Endometrium (tissue), 2 donors: ENCODE results near the gene AKR1C3.

Experiments
- FAIRE-seq: peaks from 2 replicates; lab custom pipeline; 2012; peaks lifted over from hg19 to GRCh38; lab: Jason Lieb, UNC
- donor health status: control.
- donor health status: control.

AKR1C3 gene

GRCh38 chr10:5142199-5142598, 48.0 kb downstream of the AKR1C3 start:
- no peak for FAIRE-seq

DNA sequence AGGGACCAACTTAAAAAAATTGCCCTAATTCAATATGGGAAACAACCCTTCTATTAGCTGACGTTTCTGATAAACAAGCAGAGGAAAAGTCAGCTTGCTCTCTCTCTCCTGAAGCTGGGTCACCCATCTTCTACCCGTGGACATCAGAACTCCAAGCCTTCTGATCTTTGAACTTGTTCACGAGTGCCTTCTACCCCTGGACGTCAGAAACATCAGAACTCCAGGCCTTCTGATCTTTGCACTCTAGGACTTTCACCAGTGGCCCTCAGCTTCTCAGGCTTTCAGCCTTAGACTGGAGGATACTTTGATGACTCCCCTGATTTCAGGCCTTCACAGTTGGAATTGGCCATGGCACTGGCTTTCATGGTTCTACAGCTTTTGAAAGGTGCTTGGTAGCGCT, 48.9 kb downstream of the AKR1C3 start:
- no peak for FAIRE-seq

DNA sequence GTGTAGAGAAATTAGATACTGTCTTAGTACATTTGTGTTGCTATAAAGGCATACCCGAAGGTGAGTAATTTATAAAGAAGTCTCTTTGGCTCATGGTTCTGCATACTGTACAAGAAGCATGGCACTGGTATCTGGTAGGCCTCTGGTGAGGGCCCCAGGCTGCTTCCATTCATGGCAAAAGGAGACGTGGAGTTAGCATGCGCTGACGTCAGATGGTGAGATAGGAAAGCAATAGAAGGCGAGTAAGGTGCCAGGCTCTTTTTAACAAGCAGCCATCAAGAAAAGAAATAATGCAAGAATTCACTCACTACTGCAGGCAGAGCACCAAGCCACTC, 52.7 kb downstream of the AKR1C3 start:
- no peak for FAIRE-seq

DNA sequence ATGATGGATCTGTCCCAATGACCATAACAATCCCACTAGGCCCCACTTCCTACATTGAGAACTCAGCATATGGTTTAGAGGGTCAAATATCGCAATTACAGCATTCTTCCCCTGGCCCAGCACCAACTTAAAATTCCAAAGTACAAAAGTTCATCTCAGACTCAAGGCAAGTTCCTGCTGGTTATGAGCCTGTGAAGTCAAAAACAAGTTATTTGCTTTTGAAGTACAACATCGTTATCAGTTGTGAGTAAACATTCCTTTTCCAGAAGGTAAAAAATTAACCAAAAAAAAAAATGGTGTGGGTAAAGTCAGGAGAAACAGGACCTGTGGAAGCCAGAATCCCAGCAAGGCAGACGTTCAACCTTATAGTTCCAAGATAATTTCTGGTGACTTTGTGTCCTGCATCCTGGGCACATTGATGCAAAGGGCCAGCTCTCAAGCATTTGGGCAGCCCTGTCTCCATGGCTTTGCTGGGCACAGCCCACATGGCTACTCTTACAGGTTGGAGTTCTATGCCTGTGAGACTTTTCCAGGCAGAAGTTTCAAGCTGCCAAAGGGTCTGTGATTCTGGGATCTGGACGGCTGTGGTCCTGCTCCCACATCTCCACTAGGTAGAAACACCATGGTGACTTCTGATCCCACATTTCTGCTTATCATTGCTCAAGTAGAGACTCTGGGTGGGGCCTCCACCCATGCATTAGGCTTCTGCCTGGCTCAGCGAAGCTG, 53.2 kb downstream of the AKR1C3 start:
- FAIRE-seq, result no peak

GRCh38 chr10:5147981-5148677, 53.9 kb downstream of the AKR1C3 start:
- no peak for FAIRE-seq

GRCh38 chr10:5148678-5149032, 54.4 kb downstream of the AKR1C3 start:
- FAIRE-seq, result no peak

DNA sequence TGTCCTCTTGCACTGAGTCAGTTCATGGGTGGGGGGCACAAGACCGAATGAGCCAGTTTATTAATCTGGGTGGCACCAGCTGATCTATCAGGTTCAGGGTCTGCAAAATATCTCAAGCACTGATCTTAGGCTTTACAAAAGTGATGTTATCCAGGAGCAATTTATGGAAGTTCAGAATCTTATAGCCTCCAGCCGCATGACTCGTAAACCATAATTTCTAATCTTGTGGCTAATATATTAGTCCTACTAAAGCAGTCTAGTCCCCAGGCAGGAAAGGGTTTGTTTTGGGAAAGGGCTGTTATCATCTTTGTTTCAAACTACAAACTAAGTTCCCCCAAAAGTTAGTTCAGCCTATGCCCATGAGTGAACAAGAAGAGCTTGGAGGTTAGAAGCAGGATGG, 56.9 kb downstream of the AKR1C3 start:
- FAIRE-seq, result no peak

DNA sequence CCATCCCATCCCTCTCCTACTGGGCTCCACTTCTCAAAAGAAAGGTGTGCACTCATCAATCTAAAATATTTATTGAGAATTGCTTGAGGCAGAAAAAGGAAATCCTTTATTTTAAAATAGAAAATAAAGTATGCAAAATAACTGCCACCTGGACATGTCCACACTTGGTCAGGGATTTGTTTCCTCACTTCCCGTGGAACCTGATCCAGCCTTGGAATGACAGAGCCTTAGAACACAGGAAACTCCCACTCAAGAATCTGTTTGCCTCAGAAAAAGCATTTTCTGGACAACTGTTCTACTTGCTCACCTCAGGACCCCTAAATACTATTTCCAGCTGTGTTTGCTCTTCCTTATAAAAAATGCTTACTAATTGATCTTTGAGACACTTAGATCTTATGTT, 61.7 kb downstream of the AKR1C3 start:
- FAIRE-seq, result no peak
